Activated CD4-positive, alpha-beta T cell treated with anti-CD3 and anti-CD28 coated beads for 24 hours (primary cell): ENCODE measurements around the gene OMA1.

Experiments
- DNase-seq, 2 donors: peaks; one replicate each; pipeline ENCODE4 v3.0.0-alpha.2; 2020; ENCODE audit warnings: low read depth in 2 of 2

The OMA1 gene

DNA sequence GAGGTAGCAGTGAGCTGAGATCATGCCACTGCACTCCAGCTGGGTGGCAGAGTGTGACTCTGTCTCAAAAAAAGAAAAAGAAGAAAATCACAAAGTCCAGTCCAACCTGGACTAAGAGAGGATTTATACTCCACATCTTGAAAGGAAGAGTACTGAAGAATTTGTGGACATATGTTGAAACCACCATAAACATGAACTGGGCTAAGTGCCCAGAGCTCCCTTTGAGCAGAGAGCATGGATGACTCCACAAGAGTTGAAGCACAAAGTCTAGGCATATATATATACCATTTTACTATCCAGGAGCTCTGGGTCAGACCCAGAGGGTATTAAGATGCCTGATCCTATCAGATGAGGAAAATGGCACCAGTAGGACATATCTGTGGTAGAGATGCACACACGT lies 86.6 kb downstream of the OMA1 start:
- DNase-seq, result no peak

GRCh38 chr1:58457023-58457635 lies 89.4 kb downstream of the OMA1 start:
- DNase-seq, result no peak

GRCh38 chr1:58456470-58456869 lies 90.1 kb downstream of the OMA1 start:
- DNase-seq, result no peak

DNA sequence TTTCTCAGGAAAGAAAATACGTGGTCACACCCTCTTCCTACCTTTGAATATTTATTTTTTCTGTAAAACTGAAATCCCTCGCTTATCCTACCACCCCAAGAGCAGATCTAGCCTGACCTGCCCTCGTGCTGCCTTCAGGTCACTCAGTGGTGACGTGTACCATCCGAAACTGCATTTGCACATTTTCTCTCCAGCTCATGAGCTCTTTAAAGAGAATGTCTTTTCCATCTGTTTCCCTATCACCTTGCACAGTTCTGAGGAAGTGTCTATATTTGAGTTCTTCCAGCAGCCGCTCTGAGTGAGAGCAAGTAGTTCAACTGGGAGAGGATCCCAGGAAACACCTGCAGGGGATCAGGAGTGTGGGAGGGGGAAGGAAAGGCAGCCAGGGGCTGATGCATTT lies 91.7 kb downstream of the OMA1 start:
- DNase-seq, result no peak

- no peak for DNase-seq
Observed at GRCh38 chr1:58454385-58454784, 92.1 kb downstream of the OMA1 start.

GRCh38 chr1:58451560-58452191 lies 94.8 kb downstream of the OMA1 start:
- no peak for DNase-seq

- DNase-seq, result no peak
Observed at GRCh38 chr1:58447886-58448285, 98.6 kb downstream of the OMA1 start.

GRCh38 chr1:58447042-58447441 lies 99.5 kb downstream of the OMA1 start:
- DNase-seq, result no peak

- no peak for DNase-seq
Observed at GRCh38 chr1:58446368-58446767, 100.2 kb downstream of the OMA1 start.

DNA sequence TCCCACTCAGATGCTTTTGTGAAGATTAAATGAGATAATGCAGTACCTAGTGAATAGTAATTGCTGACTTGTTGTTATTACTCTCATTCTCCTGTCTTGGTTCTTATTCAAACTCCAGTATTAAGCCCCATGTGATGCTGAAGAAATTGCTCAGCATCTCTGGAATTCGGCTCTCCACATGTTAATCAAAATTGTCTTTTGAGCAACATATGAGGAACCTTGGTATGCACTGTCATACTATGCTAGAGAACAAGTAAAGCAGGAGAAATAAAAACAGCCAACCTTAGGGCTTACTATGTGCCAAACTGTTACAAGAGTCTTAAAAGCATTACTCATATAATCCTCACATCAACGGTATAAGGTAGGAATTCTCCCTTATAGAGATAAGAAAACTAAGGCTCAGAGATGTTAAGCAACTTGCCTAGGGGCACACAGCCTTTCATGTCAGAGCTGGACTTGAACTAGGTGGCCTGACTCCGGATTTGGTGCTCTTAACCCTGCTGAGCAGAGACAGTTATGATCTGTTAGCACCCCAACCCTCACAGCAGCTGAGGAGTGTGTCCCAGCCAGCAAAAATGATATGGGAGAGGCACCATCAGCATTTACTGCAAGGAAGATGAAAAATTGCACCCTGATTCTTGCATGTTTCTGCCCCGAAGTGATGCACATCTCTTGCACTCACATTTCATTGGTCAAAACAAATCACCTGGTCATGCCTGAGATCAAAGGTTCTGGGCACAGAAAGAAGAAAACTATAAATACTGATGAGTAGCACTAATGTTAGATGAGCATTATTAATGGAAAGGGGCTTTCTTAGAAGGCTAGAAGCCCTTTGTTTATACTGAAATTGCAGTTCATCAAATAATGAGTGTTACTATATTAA lies 102.3 kb downstream of the OMA1 start:
- no peak for DNase-seq

GRCh38 chr1:58442114-58442513 lies 104.4 kb downstream of the OMA1 start:
- DNase-seq, result no peak

GRCh38 chr1:58441699-58442098 lies 104.8 kb downstream of the OMA1 start:
- DNase-seq, result no peak

GRCh38 chr1:58440696-58441095 lies 105.8 kb downstream of the OMA1 start:
- DNase-seq, result no peak

GRCh38 chr1:58439946-58440345 lies 106.6 kb downstream of the OMA1 start:
- no peak for DNase-seq

DNA sequence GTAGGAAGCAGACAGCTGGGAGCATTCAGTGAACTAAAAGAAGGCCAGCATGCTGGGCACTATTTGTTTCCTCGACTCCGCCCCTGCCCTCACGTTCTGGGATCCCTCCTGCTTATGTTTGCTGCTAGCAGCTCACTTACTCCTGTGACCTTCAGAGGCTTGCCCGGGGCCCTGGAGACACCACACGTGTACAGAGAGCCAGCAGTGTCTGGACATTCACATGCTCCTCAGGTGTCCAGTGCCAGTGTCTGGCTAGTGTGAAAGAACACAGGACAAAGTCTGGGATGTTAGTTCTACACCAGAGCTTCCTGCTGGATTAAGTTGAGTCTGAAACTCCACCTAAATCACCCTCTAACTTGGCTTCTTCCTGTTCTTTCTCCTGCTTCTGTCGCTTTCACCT lies 108.1 kb downstream of the OMA1 start:
- DNase-seq, result no peak

DNA sequence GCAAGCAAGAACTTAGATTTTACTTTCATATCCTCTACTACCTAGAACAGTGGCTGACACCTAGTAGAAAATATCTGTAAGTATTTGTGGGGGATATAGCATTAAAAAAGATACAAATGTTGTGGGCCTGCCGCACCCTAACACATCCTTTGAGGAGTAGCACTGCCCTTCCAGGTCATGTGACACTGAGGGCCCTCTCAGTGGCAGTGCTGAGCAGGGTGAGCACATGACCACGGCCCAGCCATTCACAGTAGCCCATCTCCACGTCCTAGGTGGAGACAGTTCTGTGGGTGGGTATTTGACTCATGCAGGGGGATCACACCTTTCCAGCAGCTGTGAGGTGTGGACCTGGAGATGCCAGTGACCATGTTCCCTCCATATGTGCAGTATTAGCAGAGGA lies 108.9 kb downstream of the OMA1 start:
- DNase-seq, result no peak

DNA sequence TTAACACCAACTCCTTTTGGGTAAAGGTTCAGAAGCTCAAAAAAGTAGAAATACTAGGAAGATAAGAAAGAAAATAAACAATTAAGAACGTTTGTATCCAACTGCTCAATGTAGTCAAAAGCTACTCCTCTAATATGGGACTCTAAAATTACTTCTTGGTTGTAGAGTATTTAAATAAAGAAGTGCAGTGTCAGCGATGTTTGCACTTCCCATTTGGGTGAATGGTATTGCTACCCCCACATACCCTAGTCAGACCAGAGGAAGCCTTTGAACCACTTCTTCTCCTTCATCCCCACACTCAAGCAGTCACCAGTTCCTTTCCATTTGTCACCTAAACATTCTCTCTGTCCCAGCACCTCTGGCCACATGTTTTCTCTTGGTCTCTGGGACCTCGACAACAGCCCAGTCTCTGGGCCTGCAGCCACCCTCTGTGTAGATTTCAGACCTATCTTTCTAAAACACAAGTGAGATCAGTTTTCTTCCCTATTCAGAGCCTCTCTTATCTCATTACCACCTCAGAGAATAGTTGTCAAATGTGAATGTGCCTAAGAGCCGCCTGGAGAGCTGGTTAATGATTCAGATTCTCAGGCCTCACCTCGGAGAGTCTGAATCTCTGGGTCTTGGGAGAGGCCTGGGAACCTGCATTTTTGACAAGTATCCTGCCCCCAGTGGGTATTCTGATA lies 109.8 kb downstream of the OMA1 start:
- no peak for DNase-seq

DNA sequence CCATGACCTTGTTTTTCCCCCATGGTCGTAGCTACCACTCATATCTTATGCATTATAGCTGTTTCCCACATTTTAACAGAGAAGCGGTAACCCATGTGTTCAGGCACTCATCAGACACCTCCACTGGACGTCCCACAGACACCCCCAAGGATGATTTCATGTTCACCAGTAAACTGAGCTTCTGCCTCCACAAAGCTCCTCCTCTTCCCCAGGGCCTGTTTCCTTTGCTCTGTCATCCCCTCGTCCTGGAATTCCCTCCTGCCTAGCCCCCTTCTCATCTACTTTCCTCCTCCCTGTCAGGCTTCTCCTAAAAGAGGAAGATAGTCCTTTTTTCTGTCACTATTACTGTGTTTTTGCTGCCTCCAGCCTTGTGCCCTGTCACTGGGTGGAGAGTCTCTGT lies 111.2 kb downstream of the OMA1 start:
- no peak for DNase-seq

GRCh38 chr1:58434607-58435006 lies 111.9 kb downstream of the OMA1 start:
- no peak for DNase-seq

DNA sequence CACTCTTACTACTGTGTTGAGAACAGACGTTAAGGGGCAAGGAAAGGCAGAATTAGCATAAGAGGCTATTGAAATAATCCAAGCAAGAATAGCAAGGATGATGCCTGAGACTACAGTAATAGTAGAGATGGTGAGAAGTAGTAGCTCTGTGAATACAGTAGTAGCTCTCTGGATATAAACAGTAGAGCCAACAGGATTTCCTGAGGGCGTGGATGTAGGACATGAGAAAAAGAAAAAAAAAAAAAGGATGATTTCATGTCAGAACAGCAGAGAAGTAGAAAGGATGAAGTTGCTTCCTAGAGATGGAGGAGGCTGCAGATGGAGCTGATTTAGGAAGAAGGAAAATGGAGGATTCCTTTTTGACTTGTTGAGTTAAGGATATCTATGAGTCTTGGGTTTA lies 112.3 kb downstream of the OMA1 start:
- no peak for DNase-seq

DNA sequence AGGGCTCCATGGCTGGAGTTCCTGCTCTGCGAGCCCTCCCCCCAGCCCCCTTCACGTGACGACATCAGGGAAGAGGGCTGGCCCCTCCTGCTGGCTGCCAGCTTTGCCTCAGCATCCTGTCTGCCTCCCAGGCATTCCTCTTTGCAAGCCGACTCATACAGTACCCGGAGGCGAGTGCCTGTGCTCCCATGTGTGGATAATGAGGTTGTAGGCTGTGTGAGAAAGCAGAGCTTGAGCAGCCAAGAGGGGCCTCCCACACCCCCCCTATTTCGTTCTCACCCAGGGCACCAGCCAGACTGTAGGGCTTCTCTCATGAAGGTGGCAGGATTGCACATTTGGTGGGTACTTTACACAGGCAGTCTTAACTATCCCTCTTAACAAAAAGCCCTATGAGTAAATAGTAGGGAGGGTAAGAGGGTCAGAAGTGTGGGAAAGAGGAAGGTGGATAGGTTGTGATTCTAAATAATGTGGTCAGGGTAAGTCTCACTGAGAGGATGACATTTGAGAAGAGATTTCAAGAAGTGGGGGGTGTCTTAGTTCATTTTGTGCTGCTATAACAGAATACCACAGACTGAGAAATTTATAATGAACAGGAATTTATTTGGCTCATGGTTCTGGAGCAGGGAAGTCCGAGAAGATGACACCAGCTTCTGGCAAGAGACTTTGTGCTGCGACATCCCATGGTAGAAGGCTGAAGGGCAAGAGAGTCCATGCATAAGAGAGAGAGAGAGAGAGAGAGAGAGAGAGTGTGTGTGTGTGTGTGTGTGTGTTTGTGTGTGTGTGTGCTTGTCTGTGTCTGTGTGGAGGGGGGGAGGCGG lies 113.5 kb downstream of the OMA1 start:
- DNase-seq, result no peak
